Mucosa of descending colon (tissue), 3 donors: ENCODE results near the gene TIAM2. TPM values are rescaled to one million over a fixed set of nuclear protein-coding genes. Genes with fewer than 3 reads are reported as not detected.
A peak's percentile ranks its signal among the peaks of the same experiment; 100 is the strongest.

Source experiments
- ATAC-seq: fragments of 200-7000 bp; cut with Tn5 transposase; one replicate; pipeline ENCODE4 v1.9.1; 2020; ENCODE audit warnings: mild to moderate bottlenecking, moderate library complexity
- DNase-seq, 3 donors: peaks; one replicate each; pipeline ENCODE4 v3.0.0-alpha.2; 2020
- H3K36me3 ChIP-seq: fragments of 200-600 bp; one replicate; pipeline ENCODE4 v1.8.0; 2021; ENCODE audit warnings: low read depth, mild to moderate bottlenecking
- H3K4me1 ChIP-seq: fragments of 200-600 bp; one replicate; pipeline ENCODE4 v1.8.0; 2021; ENCODE audit warnings: low read depth, mild to moderate bottlenecking
- H3K4me3 ChIP-seq: fragments of 200-600 bp; one replicate; pipeline ENCODE4 v1.8.0; 2021; ENCODE audit warnings: mild to moderate bottlenecking
- H3K9me3 ChIP-seq: fragments of 200-600 bp; one replicate; pipeline ENCODE4 v1.8.0; 2021; ENCODE audit warnings: mild to moderate bottlenecking
- CTCF ChIP-seq: fragments of 200-600 bp; IDR thresholded peaks from one replicate; pipeline ENCODE4 v1.8.0; 2022; ENCODE audit warnings: antibody characterized with exemption, mild to moderate bottlenecking
- intact Hi-C, 2 donors: fragments of 100-400 bp; cut with DNase I in 1 of 2; cut with micrococcal nuclease in 1 of 2; formaldehyde crosslinking; loops; one replicate each; pipeline versions ENCODE4 v1.11.0 to v1.11.1; 2022; cut with DNase I, micrococcal nuclease
- total RNA-seq, 3 donors: library from RNA; stranded (reverse); fragmentation: NEBNext Ultra II Directional in 2 of 3; extraction: Animal tissue kit (Norgen Biotek cat#: 25700) in 2 of 3; gene quantifications; one replicate each; pipeline versions ENCODE4 v1.2.1 to v1.2.4, GENCODE V29; 2021 to 2023
- donor health status: DM: no; HTN: no; CAD: no; lungs with moderate emphysema.
- donor health status: DM: no; HTN: no; CAD: no.
- donor health status: DM: no; HTN: yes; CAD: no.

Gene TIAM2
- total RNA-seq, 3 donors from 2014 or later = 4.2 to 12.2 (median 9.8) TPM

GRCh38 chr6:155142168-155143028 is 147.3 kb downstream of the TIAM2 start:
- Histone ChIP-seq H3K36me3 (no peaks in the 10 kb centered on the region), H3K9me3 (no peaks in the 10 kb centered on the region), H3K4me1 (no peaks in the 10 kb centered on the region), H3K4me3 (no peak overlapping the region)
- intact Hi-C loops = no loop called here
- no peak for TF ChIP-seq CTCF
- DNase-seq = no peak
- peak; percentile 8 for ATAC-seq

- Histone ChIP-seq H3K36me3 (no peaks in the 10 kb centered on the region), H3K9me3 (no peaks in the 10 kb centered on the region), H3K4me3 (no peak overlapping the region), H3K4me1 (no peaks in the 10 kb centered on the region)
- no peak for TF ChIP-seq CTCF
- intact Hi-C loops = no loop called here
- no peak for ATAC-seq
- no peak for DNase-seq
Measured at GRCh38 chr6:155143029-155143577, 148.0 kb downstream of the TIAM2 start.

GRCh38 chr6:155143578-155144106 is 148.5 kb downstream of the TIAM2 start:
- no peak for TF ChIP-seq CTCF
- Histone ChIP-seq H3K4me3 (no peak overlapping the region), H3K9me3 (no peaks in the 10 kb centered on the region), H3K4me1 (no peaks in the 10 kb centered on the region), H3K36me3 (no peaks in the 10 kb centered on the region)
- DNase-seq = no peak
- intact Hi-C loops = no loop called here
- ATAC-seq = no peak

GRCh38 chr6:155146205-155146604 is 151.1 kb downstream of the TIAM2 start:
- DNase-seq = no peak
- no peaks in the 10 kb centered on the region for H3K36me3 ChIP-seq
- intact Hi-C loops = no loop called here
- no peaks in the 10 kb centered on the region for H3K4me1 ChIP-seq
- TF ChIP-seq CTCF = no peak
- ATAC-seq = no peak
- H3K4me3 ChIP-seq = no peak overlapping the region
- H3K9me3 ChIP-seq = no peaks in the 10 kb centered on the region

GRCh38 chr6:155147958-155148663 is 153.0 kb downstream of the TIAM2 start:
- no peaks in the 10 kb centered on the region for H3K36me3 ChIP-seq
- H3K4me1 ChIP-seq = no peaks in the 10 kb centered on the region
- DNase-seq = no peak
- no peak overlapping the region for H3K4me3 ChIP-seq
- ATAC-seq = no peak
- no peaks in the 10 kb centered on the region for H3K9me3 ChIP-seq
- intact Hi-C loops = no loop called here
- TF ChIP-seq CTCF = no peak
